ENCODE measurements around the gene RAPGEF1. TPM values are rescaled to one million over a fixed set of nuclear protein-coding genes. Genes with fewer than 3 reads are reported as not detected.

The RAPGEF1 gene
- total and polyA plus RNA-seq, 2 donors (not counting 3 experiments of a cell fraction or from before 2014, with no cell fraction given) = 50.0 to 124 TPM

DNA sequence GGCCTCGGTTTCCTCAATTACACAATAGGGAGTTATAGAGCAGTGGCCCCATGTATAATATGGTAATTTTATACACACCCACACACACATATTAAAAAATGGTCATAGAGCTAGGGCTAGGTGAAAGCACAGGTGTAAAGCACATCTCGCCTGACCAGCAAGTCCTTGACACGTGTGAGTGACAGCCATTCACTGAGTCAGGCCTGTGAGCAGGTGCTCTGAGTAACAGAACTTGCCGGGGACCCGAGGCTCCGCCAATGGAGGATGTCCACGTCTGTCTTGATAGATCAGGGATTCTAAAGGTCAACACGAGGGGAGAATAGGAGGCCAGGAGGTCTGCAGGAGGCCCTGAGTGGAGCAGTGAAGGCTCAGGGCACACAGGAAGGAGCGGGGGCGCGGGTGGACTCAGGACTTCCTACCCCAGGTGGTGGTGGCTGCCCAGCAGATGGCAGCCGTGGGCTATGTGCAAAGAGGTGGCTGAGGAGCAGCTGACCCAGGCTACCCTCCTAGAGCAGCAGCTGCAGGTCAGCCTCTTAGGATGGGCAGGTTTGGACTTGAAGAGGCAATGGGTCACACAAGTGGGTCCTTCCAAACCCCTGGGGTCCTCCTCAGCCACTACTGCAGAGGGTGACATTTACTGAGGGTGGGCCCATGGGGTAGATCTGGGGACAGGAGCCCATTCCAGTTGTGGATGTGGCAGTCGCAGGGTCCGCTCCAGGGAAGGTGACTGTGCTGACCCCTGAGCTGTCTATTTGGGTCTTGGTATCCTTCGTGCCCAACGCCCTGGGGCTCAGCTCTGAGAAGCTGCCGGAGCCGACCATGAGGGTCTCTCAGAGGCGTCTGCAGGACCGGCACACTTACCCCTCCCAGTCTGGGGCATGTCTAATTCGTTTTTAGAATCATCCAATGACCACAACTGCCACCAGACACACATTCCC lies 148.7 kb downstream of the RAPGEF1 start:
- H3K27me3 ChIP-seq (ENCODE audit: control insufficient read depth in 2 of 2, insufficient read depth in 2 of 2, low read length in 2 of 2) = no peaks in the 10 kb centered on the region
- ChIA-PET CTCF (interaction anchor here (0.6 to 4.1 kb wide), 27 partner anchors 12 to 168 kb away, joined by 3 to 89 read pairs (median 4); partner anchors contain the start of gene RAPGEF1), POLR2A (no interaction called here)
- FAIRE-seq (peak; percentile 72), DNase-seq (ENCODE audit: low read depth, low spot score) (peak; percentile 73)
- no peaks in the 10 kb centered on the region for H3K9me3 ChIP-seq (replicated peaks; ENCODE audit: control insufficient read depth, insufficient read depth, low read length)
- intact Hi-C loops (cut with micrococcal nuclease) (loop anchor here (1.0 to 2.0 kb wide), 4 partner anchors 86 to 156 kb away; partner anchors contain the start of gene RAPGEF1), dilution Hi-C loops (cut with MboI; ENCODE audit: extremely low pct_ligation_motif_present, low sequenced_read_pairs) (no loop called here)
- BruUV-seq (replicated peaks) = no TSS peak
- H3K36me3 ChIP-seq (ENCODE audit: control insufficient read depth in 2 of 2, extremely low read depth in 1 of 2, insufficient read depth in 2 of 2, low read length in 2 of 2) = peaks cover 5 to 48% of the 10 kb centered on the region in 2 experiments
- no peak overlapping the region for H3K27ac ChIP-seq (ENCODE audit: insufficient read depth, low read depth, low read length)
- H2AFZ ChIP-seq (ENCODE audit: low read depth, low read length) = no peak overlapping the region
- H3K4me1 ChIP-seq (ENCODE audit: control insufficient read depth, extremely low read depth, insufficient read depth, low read length) = peaks cover 13% of the 10 kb centered on the region
- peak; percentile 45 for TF ChIP-seq POLR2AphosphoS5 (IDR thresholded peaks at IDR 0.05; ENCODE audit: insufficient read depth, low read depth, low read length)
- no peak for TF ChIP-seq MYC (IDR thresholded peaks at IDR 0.05; ENCODE audit: low read depth, low read length)
- TF ChIP-seq, protein P1, sequence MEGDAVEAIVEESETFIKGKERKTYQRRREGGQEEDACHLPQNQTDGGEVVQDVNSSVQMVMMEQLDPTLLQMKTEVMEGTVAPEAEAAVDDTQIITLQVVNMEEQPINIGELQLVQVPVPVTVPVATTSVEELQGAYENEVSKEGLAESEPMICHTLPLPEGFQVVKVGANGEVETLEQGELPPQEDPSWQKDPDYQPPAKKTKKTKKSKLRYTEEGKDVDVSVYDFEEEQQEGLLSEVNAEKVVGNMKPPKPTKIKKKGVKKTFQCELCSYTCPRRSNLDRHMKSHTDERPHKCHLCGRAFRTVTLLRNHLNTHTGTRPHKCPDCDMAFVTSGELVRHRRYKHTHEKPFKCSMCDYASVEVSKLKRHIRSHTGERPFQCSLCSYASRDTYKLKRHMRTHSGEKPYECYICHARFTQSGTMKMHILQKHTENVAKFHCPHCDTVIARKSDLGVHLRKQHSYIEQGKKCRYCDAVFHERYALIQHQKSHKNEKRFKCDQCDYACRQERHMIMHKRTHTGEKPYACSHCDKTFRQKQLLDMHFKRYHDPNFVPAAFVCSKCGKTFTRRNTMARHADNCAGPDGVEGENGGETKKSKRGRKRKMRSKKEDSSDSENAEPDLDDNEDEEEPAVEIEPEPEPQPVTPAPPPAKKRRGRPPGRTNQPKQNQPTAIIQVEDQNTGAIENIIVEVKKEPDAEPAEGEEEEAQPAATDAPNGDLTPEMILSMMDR (IDR thresholded peaks at IDR 0.05; ENCODE audit: extremely low read depth in 1 of 2, insufficient read depth in 1 of 2, low read depth in 1 of 2, low read length in 2 of 2) = peak; percentile 72 to 90
- no peak for TF ChIP-seq POLR2A (IDR thresholded peaks at IDR 0.05; ENCODE audit: low read depth, low read length)
- TF ChIP-seq, protein P2, sequence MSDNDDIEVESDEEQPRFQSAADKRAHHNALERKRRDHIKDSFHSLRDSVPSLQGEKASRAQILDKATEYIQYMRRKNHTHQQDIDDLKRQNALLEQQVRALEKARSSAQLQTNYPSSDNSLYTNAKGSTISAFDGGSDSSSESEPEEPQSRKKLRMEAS (IDR thresholded peaks at IDR 0.05; ENCODE audit: insufficient read depth, insufficient read length) = no peak
- no peak overlapping the region for H3K4me3 ChIP-seq (replicated peaks in 1 of 3; ENCODE audit: insufficient read depth in 1 of 3, low read depth in 1 of 3, low read length in 3 of 3)
- no peaks in the 10 kb centered on the region for H3K79me2 ChIP-seq (ENCODE audit: control insufficient read depth, insufficient read depth, low read length)
- no peaks in the 10 kb centered on the region for H4K20me1 ChIP-seq (replicated peaks; ENCODE audit: control insufficient read depth, extremely low read depth, insufficient read depth, low read length)
- no peak overlapping the region for H3K4me2 ChIP-seq (ENCODE audit: insufficient read depth, low read length)
- H3K9me1 ChIP-seq (replicated peaks; ENCODE audit: control insufficient read depth, extremely low read depth, insufficient read depth, low read length) = no peaks in the 10 kb centered on the region
- H3K9ac ChIP-seq (replicated peaks; ENCODE audit: extremely low read depth, insufficient read depth, low read length) = no peak overlapping the region
